ENCODE measurements around the gene C1orf53. TPM values are rescaled to one million over a fixed set of nuclear protein-coding genes. Genes with fewer than 3 reads are reported as not detected.

Gene C1orf53
- total and polyA plus RNA-seq, 12 donors = 8.9 to 63.8 (median 15.4) TPM

GRCh38 chr1:197915862-197916499 lies 13.6 kb downstream of the C1orf53 start:
- H3K27ac ChIP-seq = no peak overlapping the region
- intact Hi-C loops (cut with DNase I) = no loop called here
- H3K4me1 ChIP-seq (replicated peaks in 1 of 2) = peaks cover 21 to 57% of the 10 kb centered on the region in 2 donors
- TF ChIP-seq CTCF (IDR thresholded peaks at IDR 0.05) (peak in 5 of 6 experiments; percentile 8 to 44 (median 34)), POLR2A (IDR thresholded peaks at IDR 0.05) (no peak)
- 1 to 6% (median 2%) methylated on average over 30 to 42 of the region's 42 CpGs for WGBS, 4 donors
- H3K36me3 ChIP-seq (replicated peaks in 1 of 2) = no peaks in the 10 kb centered on the region
- peaks cover 97% of the 10 kb centered on the region for H3K27me3 ChIP-seq
- H3K4me3 ChIP-seq = peak overlapping the region in 1 of 4 donors; percentile 35
- H3K9me3 ChIP-seq (replicated peaks in 1 of 3) = no peaks in the 10 kb centered on the region
- DNase-seq = peak in 5 of 7 donors; percentile 50 to 69 (median 64)

- Histone ChIP-seq H3K27me3 (peaks cover 97% of the 10 kb centered on the region), H3K4me3 (peak overlapping the region in 1 of 4 donors; percentile 35)
Measured at GRCh38 chr1:197916500-197916983, 14.1 kb downstream of the C1orf53 start.

GRCh38 chr1:197917805-197918651 lies 15.6 kb downstream of the C1orf53 start:
- Histone ChIP-seq H3K4me1 (replicated peaks in 1 of 2) (peaks cover 21 to 38% of the 10 kb centered on the region in 2 donors), H3K27ac (no peak overlapping the region), H3K4me3 (peak overlapping the region in 1 of 4 donors; percentile 51), H3K36me3 (replicated peaks in 1 of 2) (no peaks in the 10 kb centered on the region), H3K27me3 (peaks cover 90% of the 10 kb centered on the region), H3K9me3 (replicated peaks in 1 of 3) (no peaks in the 10 kb centered on the region)
- TF ChIP-seq POLR2A (IDR thresholded peaks at IDR 0.05) (no peak), CTCF (IDR thresholded peaks at IDR 0.05) (no peak)
- 4 to 6% (median 5%) methylated on average over 38 to 64 of the region's 64 CpGs for WGBS, 4 donors
- intact Hi-C loops (cut with DNase I) = no loop called here
- no peak for DNase-seq

More at GRCh38 chr1:197916500-197916983, 14.1 kb downstream of the C1orf53 start:
- no peak for TF ChIP-seq CTCF (IDR thresholded peaks at IDR 0.05)
- no peak for TF ChIP-seq POLR2A (IDR thresholded peaks at IDR 0.05)
- Histone ChIP-seq H3K4me1 (replicated peaks in 1 of 2) (peaks cover 21 to 51% of the 10 kb centered on the region in 2 donors), H3K9me3 (replicated peaks in 1 of 3) (no peaks in the 10 kb centered on the region), H3K27ac (no peak overlapping the region), H3K36me3 (replicated peaks in 1 of 2) (no peaks in the 10 kb centered on the region)
- 10 to 13% (median 12%) methylated on average over 11 of the region's 11 CpGs for WGBS, 4 donors
- intact Hi-C loops (cut with DNase I) = no loop called here
- DNase-seq = no peak

- intact Hi-C loops (cut with DNase I) = no loop called here
- whole genome bisulfite sequencing, 4 donors = 12 to 16% (median 13%) methylated on average over 16 of the region's 16 CpGs
- no peak overlapping the region for H3K4me3 ChIP-seq
- H3K4me1 ChIP-seq (replicated peaks in 1 of 2) = peaks cover 21 to 38% of the 10 kb centered on the region in 2 donors
- DNase-seq = no peak
- no peaks in the 10 kb centered on the region for H3K9me3 ChIP-seq (replicated peaks in 1 of 3)
- H3K27ac ChIP-seq = no peak overlapping the region
- no peak for TF ChIP-seq POLR2A (IDR thresholded peaks at IDR 0.05)
- no peak for TF ChIP-seq CTCF (IDR thresholded peaks at IDR 0.05)
- H3K36me3 ChIP-seq (replicated peaks in 1 of 2) = no peaks in the 10 kb centered on the region
- peaks cover 81% of the 10 kb centered on the region for H3K27me3 ChIP-seq
Measured at GRCh38 chr1:197918807-197919345, 16.4 kb downstream of the C1orf53 start.

Data from adrenal gland (tissue), 12 donors.